Measurements from ENCODE around the gene TECRL.

DNA sequence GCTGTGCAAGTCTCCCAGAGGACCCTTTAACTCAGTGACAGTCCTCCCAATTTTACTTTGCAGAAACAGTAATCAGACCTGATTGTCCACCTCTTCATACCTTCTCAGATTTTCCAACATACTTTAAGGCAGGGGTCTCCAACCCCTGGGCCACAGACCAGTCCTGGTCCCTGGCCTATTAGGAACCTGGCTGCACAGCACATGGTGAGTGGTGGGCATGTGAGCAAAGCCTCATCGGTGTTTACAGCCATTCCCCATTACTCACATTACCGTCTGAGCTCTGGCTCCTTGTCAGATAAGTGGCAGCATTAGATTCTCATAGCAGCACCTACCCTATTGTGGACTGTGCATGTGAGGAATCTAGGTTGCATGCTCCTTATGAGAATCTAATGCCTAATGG lies 74.3 kb downstream of the TECRL start:
- TF ChIP-seq, protein P1, sequence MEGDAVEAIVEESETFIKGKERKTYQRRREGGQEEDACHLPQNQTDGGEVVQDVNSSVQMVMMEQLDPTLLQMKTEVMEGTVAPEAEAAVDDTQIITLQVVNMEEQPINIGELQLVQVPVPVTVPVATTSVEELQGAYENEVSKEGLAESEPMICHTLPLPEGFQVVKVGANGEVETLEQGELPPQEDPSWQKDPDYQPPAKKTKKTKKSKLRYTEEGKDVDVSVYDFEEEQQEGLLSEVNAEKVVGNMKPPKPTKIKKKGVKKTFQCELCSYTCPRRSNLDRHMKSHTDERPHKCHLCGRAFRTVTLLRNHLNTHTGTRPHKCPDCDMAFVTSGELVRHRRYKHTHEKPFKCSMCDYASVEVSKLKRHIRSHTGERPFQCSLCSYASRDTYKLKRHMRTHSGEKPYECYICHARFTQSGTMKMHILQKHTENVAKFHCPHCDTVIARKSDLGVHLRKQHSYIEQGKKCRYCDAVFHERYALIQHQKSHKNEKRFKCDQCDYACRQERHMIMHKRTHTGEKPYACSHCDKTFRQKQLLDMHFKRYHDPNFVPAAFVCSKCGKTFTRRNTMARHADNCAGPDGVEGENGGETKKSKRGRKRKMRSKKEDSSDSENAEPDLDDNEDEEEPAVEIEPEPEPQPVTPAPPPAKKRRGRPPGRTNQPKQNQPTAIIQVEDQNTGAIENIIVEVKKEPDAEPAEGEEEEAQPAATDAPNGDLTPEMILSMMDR (IDR thresholded peaks at IDR 0.05; ENCODE audit: low read length): no peak
- no peak for TF ChIP-seq EZH2 (IDR thresholded peaks at IDR 0.05; ENCODE audit: borderline replicate concordance, low read length)
